Left ventricle myocardium inferior (tissue), 1 donor: ENCODE measurements around the gene GNE. TPM values are rescaled to one million over a fixed set of nuclear protein-coding genes. Genes with fewer than 3 reads are reported as not detected.

Source experiments
- DNase-seq: peaks from one replicate; pipeline ENCODE4 v3.0.0-alpha.2; 2020
- H3K27ac ChIP-seq: fragments of 200-600 bp; replicated peaks from 2 replicates; pipeline ENCODE4 v1.8.0; 2021
- H3K27me3 ChIP-seq: fragments of 200-600 bp; 2 replicates; pipeline ENCODE4 v1.8.0; 2021; ENCODE audit warnings: low read depth
- H3K36me3 ChIP-seq: fragments of 200-600 bp; 2 replicates; pipeline ENCODE4 v1.8.0; 2021
- H3K4me1 ChIP-seq: fragments of 200-600 bp; 2 replicates; pipeline ENCODE4 v1.8.0; 2021
- H3K4me3 ChIP-seq: fragments of 200-600 bp; 2 replicates; pipeline ENCODE4 v1.8.0; 2021; ENCODE audit warnings: mild to moderate bottlenecking, moderate library complexity
- H3K9me3 ChIP-seq: fragments of 200-600 bp; replicated peaks from 2 replicates; pipeline ENCODE4 v1.8.0; 2021
- CTCF ChIP-seq: fragments of 200-600 bp; IDR thresholded peaks from 2 replicates; pipeline ENCODE4 v1.8.0; 2021; ENCODE audit warnings: antibody characterized with exemption, mild to moderate bottlenecking, borderline replicate concordance
- intact Hi-C: fragments of 100-400 bp; cut with micrococcal nuclease; formaldehyde crosslinking; loops from one replicate; pipeline ENCODE4 v1.11.0; 2022
- total RNA-seq: library from RNA; stranded (reverse); fragmentation: NEBNext Ultra II Directional; extraction: Animal tissue kit (Norgen Biotek cat#: 25700); gene quantifications from one replicate; pipeline ENCODE4 v1.2.1, GENCODE V29; 2021
- donor health status: DM: no; HTN: yes; CAD: no; lungs with severe emphysema.

GNE gene
- total RNA-seq, 1 donor from 2014 or later, result 11.7 TPM

DNA sequence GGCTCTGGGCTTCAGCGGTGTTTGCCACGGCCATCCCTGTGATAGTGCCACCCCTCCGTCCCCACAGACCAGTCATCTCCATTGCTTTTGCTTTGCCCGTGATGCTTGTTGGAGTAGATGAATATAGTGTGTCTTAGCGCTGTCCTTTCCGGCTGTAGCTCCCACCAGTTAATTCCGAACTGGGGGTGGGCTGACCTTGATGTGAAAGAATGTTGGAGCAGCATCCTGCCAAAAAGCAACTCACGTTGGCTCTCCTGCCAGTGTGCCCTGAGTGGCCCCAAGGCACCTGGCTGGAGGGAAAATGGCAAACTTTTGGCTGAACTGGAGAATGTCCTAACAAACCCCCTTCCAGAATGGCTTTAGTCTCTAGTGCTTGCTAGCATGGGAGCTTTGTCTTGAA lies 47.5 kb downstream of the GNE start:
- intact Hi-C loops, result no loop called here
- peaks cover 58% of the 10 kb centered on the region for H3K36me3 ChIP-seq

GRCh38 chr9:36208521-36209253 lies 49.6 kb downstream of the GNE start:
- Histone ChIP-seq H3K9me3 (no peaks in the 10 kb centered on the region), H3K27ac (peak overlapping the region; percentile 31), H3K4me1 (peaks cover 96% of the 10 kb centered on the region), H3K27me3 (no peaks in the 10 kb centered on the region), H3K36me3 (peaks cover 79% of the 10 kb centered on the region), H3K4me3 (no peak overlapping the region)
- TF ChIP-seq CTCF, result no peak
- intact Hi-C loops, result no loop called here
- DNase-seq, result no peak

More for the DNA sequence above, 47.5 kb downstream of the GNE start:
- no peaks in the 10 kb centered on the region for H3K9me3 ChIP-seq
- no peak for TF ChIP-seq CTCF
- H3K4me1 ChIP-seq, result peaks cover 100% of the 10 kb centered on the region
- peak overlapping the region; percentile 72 for H3K27ac ChIP-seq
- DNase-seq, result no peak
- no peak overlapping the region for H3K4me3 ChIP-seq
- H3K27me3 ChIP-seq, result no peaks in the 10 kb centered on the region

- TF ChIP-seq CTCF, result no peak
- DNase-seq, result no peak
- no peaks in the 10 kb centered on the region for H3K9me3 ChIP-seq
- peak overlapping the region; percentile 31 for H3K27ac ChIP-seq
- no peaks in the 10 kb centered on the region for H3K27me3 ChIP-seq
- intact Hi-C loops, result no loop called here
- H3K36me3 ChIP-seq, result peaks cover 87% of the 10 kb centered on the region
- H3K4me1 ChIP-seq, result peaks cover 85% of the 10 kb centered on the region
- H3K4me3 ChIP-seq, result no peak overlapping the region
Measured at GRCh38 chr9:36207546-36208012, 50.7 kb downstream of the GNE start.

DNA sequence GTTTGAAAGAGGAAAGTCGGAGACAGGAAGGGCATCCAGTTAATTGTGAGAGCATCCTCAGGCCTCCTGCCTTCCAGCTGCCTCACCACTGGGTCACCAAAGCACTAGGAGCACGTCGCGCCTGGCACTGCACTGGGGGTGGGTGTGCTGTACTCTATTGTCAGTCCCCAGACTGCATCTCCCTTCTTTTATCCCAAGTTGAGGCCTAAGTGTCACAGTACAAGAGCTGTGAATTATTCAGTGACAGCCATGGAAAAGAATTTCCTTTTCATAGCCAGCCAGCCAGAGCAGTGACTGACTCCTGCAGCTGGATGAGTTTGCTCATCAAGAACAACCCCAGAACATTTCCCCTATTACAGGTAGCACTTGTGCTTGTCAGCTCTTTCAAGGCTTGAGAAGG lies 51.2 kb downstream of the GNE start:
- no peaks in the 10 kb centered on the region for H3K9me3 ChIP-seq
- H3K36me3 ChIP-seq, result peaks cover 87% of the 10 kb centered on the region
- peaks cover 79% of the 10 kb centered on the region for H3K4me1 ChIP-seq
- no peak overlapping the region for H3K4me3 ChIP-seq
- no peak for TF ChIP-seq CTCF
- DNase-seq, result no peak
- intact Hi-C loops, result no loop called here
- H3K27ac ChIP-seq, result peak overlapping the region; percentile 31
- H3K27me3 ChIP-seq, result no peaks in the 10 kb centered on the region

GRCh38 chr9:36204906-36205547 lies 53.2 kb downstream of the GNE start:
- Histone ChIP-seq H3K9me3 (no peaks in the 10 kb centered on the region), H3K4me1 (peaks cover 59% of the 10 kb centered on the region), H3K27ac (peak overlapping the region; percentile 56), H3K27me3 (no peaks in the 10 kb centered on the region), H3K36me3 (peaks cover 98% of the 10 kb centered on the region), H3K4me3 (no peak overlapping the region)
- TF ChIP-seq CTCF, result peak; percentile 33
- no peak for DNase-seq
- intact Hi-C loops, result no loop called here
